GM18870 (cell line): ENCODE data around the gene PIAS4.

Experiments
- ATAC-seq: cut with Tn5 transposase; IDR thresholded peaks from one replicate; pipeline ENCODE4 v1.9.1; 2021; ENCODE audit warnings: moderate library complexity; ENCODE audit not compliant: unreplicated experiment

PIAS4 gene

DNA sequence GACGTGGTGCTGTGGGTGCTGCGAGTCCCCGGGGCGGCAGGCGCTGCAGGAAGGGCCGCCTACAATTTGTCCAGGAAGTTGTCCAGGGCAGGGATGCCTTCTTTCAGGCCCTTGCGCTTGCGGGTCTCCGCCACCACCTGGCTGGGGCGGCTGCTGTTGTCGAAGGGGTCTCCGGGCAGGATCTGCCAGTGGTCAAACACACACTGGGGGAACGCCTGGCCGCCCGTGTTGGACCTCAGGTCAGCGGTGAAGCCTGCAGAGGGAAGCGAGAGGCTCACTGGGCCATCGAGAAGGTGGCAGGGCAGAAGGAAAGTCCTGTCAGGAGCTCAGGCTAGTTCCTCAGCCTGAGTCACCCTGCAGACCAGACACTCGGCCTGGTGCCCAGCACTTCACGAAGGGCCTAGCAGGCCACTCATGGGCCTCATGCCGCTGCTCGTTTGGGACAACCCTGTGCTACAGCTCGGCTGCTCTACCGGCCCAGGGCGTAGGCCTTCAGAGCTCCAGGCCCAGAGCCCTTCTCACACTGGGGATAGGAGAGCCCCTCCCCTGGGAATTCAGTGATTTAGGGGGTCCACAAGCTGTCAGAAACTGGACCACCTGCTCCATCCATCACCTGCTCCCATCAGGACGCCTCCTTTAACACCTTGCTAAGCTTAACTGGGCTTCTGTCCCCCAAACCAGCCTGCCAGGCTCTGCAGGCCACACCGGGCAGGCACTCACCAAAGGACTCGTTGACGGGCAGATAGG lies 30.9 kb upstream of the PIAS4 start:
- ATAC-seq: no peak

DNA sequence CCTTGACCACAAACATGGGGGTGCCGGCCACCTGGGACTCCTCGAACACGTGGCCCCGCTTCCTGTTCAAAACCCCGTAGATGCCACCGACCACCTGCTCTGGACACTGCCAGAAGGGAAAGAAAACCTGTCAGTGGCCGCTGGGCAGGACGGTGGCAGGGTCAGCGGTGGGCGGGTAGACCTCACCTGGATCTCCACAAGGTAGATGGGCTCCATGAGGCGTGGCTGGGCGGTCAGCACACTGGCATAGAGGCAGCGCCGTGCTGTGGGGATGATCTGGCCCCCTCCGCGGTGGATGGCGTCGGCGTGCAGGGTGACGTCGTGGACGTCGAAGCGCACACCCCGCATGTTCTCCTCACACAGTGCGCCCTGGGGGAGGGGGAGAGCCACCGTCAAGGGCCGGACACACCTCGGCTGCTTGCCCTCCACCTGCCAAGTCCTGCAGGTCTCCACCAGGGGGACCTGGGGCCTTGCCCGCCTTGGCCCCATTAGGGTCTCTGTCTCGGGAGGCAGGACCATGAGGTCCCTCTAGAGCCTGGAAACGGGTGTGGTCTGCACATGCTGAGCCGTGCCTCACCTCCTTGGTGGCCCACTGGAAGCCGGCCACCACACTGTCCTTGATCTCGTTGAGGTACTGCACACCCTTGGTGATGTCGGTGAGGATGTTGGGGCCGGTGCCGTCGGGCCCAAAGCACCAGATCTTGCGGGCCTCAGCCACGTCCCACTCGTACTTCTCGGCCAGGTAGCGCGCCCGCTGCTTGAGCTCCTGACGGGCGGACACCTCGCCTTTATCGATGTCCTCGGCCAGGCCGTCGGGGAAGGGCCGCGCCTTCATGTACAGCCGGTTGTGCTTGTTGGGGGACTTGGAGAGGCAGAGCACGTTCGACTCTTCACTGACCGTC lies 30.0 kb upstream of the PIAS4 start:
- ATAC-seq: no peak

GRCh38 chr19:3978145-3978544 lies 29.4 kb upstream of the PIAS4 start:
- no peak for ATAC-seq

DNA sequence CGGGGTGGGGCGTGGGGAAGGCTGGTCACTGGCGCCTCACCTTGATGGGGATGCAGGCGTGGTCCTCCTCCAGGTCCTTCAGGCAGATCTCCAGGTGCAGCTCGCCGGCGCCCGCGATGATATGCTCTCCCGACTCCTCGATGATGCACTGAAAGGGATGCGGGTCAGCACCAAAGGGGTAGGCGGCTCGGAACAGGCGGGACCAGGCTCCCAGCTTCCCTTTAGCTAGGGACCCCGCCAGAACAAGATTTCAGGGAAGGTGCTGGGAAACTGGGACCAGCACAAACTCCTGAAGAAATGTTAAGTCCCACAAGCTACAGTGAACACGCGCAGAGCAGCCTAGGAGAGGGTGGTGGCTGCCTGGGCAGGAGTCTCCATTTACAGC lies 28.3 kb upstream of the PIAS4 start:
- ATAC-seq: no peak

DNA sequence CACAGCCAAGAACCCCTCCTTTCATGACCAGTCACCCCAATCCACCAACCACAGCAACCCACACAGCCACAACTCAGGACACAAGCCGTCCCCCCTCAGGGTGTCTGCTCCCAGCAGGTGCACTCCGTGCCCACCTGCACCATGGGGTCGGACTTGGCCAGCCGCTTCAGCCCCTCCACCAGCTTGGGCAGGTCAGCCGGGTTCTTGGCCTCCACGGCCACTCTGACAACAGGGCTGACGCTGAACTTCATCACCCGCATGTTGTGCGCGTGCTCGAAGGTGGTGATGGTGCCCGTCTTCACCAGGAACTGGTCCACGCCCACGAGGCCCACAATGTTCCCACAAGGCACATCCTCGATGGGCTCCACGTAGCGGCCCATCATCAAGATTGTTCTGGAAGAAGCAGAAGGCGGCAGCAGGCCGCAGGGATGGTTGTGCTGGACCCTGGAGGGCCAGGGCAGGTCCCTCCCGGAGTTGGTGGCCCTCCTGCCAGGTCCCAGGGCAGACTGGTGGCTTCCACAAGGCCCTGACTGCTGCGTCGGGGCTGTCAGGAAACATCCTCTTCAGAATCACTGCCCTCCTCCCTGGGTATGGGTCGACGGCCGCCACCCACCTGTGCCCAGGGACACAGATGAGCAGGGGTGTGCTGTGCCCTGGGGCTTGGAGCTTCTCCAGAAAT lies 27.7 kb upstream of the PIAS4 start:
- no peak for ATAC-seq

GRCh38 chr19:3980353-3981251 lies 26.9 kb upstream of the PIAS4 start:
- ATAC-seq: no peak

DNA sequence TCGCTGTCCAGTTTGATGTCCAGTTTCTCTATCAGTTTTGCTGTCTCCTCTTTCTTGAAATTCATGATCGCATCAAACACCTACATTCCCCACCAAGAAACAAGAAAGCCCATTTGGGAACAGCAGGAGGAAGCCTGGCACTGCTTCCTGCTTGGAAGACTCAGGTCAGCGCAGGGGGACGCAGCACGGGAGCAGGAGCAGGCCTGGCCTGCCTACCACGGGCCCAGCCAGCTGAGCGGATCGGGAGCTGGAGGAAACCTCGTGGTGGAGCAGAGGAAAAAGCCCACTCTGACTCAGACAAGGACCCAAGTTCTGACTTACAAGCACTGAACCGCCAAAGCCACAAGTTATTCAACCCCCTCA lies 26.2 kb upstream of the PIAS4 start:
- no peak for ATAC-seq

GRCh38 chr19:3981736-3982681 lies 25.5 kb upstream of the PIAS4 start:
- no peak for ATAC-seq

DNA sequence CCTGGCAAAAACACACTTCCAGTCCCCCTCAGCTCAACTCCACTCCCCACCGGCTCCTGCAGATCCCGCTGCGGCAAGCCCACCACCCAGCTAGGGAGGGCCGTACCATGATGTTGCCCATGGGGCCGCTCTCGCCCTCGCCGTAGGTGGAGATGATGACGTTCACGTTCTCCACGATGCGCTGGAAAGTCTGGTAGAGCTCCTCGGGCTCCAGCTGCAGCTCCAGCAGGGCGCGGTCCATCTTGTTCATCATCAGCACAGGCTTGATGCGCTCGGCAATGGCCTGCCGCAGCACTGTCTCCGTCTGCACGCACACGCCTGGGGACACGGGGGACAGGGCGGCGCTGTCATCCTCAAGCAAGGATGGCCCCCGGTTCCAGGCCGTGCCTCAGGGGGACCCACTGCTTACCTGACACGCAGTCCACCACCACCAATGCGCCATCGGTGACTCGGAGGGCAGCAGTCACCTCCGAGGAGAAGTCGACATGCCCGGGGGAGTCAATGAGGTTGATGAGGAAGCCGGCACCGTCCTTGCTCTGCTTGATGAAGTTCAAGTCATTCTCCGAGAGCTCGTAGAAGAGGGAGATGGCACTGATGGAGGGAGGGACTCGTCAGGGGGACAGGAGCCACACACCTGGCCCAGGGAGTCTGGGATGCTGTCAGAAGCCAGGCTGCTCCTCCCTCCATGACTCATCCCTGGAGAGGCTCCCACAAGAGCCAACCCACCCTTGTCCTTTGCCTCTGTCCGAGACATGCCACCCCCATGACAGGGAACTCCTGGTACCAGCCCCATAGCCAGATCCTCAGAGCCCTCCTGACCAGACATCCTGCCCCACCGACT lies 24.6 kb upstream of the PIAS4 start:
- ATAC-seq: no peak

GRCh38 chr19:3983542-3983914 lies 24.0 kb upstream of the PIAS4 start:
- no peak for ATAC-seq

- ATAC-seq: no peak
These were observed 23.5 kb upstream of the PIAS4 start for GRCh38 chr19:3983936-3984583.

DNA sequence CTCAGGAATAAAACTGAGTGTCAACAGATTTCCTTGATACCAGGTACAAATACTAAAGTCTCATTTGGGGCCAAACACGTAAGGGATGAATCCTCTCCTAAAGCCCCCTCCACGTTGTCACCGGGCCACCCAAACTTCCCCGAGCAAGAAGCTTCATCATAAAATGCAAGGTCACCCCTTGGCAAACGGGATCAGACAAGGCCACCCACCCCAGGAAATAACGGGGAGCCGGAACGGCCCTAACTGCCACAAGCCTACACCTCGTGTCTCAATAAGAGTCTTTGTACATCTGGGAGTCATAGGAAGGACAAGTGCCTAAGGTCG lies 23.0 kb upstream of the PIAS4 start:
- no peak for ATAC-seq

- ATAC-seq: peak; percentile 29
These were observed 22.5 kb upstream of the PIAS4 start, which contains the start of gene EEF2 for GRCh38 chr19:3984908-3985642. EEF2 (minus strand) TSS chr19:3985463; CDS start chr19:3985380, 83 bp downstream.

DNA sequence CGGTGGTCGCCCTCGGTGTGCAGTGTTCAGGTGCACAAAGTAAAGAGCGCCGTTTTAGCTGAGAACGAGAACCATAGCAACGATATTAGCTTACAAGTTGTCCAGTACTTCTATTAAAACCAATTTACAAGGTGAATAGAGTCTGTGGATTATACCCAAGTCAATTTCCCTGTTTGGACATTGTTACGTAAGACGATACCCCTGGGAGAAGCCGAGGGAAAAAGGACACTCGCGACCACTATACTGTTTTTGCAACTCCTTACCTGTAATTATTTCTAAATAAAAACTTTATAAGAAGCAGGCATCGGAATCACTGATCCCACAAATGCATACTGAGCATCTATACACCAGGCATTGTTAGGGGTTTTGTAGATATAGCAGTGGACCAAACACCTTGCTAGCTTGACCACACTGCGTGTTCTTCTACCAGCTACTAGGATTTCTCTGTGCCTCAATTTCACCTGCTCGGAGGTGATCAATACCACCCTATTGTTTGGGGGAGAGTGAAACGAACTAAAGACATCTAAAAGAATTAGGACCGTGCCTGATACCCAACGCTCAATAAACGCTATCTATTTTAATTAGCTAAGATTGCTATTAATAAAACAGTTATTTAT lies 21.8 kb upstream of the PIAS4 start:
- no peak for ATAC-seq

DNA sequence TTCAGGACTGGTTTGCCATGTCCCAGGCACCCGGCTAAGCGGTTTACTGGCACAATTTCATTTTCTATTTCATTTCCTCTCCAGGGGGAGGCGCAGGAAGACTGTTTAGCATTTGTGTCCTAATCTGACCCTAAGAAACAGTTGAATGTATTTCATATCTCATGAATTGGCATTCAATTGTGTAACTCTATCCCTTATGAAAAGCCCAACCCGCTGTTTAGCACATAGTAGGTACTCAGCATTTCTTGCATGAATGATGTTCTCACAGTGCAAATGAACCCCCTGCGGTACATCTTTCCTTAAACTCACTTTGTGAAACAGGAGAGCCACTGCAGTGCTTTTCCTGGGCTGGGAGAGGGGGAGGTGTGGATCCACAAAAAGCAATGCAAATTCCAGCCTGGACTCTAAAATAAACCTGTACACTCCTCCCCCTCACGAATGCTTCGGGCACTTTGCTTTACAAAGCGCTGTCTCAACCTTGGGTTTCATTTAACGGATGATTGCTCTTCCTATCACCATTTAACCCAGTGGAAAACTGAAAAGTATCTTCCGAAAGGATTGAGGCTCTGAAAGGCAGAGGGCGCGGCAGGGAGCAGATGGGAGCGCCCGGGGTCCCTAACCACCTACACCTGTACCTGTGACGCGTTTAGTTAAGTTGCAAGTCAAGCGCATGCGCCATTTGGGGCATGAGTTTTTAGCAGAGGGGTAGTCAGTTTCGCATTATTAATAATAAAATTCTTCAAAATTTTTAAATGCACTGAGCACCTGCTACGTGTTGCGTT lies 21.1 kb upstream of the PIAS4 start:
- ATAC-seq: no peak

GRCh38 chr19:3987619-3988371 lies 19.7 kb upstream of the PIAS4 start:
- no peak for ATAC-seq
